COR-L47 (cell line): Measurements from ENCODE around the gene SNX12.

Experiments used
- DNase-seq: peaks from one replicate; lab custom pipeline; 2025; lab: John Stamatoyannopoulos, UW

Gene SNX12

DNA sequence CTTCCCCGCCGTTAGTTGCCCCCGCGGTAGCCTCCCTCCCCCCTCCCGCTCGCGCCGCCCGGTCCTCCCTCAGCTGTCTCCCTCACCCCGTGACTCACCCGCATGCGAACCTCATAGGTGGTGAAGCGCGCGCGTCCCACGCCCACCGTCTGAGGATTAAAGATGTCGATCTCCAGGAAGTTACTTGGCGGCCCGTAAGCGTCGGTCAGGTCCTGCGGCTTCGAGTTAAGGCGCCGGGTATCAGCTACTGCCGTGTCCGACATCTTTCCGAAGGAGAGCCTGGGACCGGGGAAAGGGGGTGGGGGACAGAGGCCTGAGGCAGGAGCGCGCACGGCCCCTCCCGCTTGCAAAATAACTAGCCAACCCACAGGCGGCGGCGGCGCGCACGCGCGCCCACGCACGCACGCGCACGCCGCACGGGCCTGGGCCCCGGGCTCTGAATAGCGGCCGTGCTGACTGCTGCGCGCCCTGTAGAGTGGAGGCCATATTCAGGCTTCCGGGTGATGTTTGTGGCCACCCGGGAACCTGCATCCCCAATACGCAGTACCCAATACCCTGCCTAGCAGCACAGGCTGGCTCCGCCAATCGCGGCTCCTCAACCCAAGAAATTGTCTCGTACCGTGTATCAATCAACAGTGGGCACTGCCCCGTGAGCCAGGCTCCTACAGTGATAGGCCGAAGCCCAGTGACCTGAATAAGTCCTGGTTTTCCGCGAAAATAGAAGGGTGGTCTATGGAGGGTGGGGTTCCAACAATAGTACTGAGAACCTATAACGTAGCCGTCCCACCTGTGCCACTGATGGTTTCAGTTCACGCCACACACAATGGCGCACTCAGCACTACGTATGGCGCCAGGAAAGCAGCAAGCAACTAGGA is at the start of gene SNX12:
Gene SNX12 (minus strand): TSS at position 291 of the 875 bp plus-strand sequence. CDS start 28 bp downstream, at position 263.
- peak; percentile 85 for DNase-seq

DNA sequence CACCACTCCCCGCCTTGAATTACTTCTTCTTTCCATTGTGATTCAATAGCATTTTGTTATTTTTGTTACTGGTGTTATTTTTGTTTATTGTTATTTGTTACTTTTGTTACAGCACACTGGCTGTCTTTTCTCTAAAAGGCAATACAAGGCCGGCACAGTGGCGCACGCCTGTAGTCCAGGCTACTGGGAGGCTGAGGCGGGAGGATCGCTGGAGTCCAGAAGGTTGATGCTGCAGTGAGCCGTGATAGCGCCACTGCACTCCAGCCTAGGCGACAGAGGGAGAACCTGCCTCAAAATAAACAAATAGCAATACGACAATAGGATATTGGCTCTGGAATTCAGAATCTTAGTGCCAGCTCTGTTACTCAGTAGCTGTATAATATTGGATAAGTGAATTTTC is 49.2 kb upstream of the SNX12 start:
- DNase-seq: no peak

DNA sequence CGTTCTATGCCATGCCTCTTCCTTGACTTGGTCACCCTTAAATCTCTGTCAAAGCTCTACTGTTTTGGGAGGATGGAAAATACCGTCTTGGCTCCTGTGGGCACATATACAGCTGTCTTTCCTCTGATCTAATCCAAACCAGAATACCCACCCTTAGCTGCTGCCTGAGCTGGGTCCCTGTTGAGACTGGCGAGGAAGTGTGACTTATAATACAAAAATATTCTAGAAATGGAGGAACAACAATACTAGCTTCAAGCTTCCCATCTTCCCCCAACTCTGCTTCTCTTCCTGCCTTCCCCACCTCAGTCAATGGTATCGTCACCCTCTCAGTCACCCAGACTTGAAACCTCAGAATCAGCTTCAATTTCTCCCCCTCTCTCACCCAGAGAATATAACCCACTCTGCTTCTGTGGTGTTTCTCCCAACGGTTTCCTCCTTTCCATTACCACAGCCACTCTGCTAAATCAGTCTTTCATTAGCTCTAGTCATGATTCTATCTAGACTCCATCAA is 43.8 kb upstream of the SNX12 start:
- no peak for DNase-seq

DNA sequence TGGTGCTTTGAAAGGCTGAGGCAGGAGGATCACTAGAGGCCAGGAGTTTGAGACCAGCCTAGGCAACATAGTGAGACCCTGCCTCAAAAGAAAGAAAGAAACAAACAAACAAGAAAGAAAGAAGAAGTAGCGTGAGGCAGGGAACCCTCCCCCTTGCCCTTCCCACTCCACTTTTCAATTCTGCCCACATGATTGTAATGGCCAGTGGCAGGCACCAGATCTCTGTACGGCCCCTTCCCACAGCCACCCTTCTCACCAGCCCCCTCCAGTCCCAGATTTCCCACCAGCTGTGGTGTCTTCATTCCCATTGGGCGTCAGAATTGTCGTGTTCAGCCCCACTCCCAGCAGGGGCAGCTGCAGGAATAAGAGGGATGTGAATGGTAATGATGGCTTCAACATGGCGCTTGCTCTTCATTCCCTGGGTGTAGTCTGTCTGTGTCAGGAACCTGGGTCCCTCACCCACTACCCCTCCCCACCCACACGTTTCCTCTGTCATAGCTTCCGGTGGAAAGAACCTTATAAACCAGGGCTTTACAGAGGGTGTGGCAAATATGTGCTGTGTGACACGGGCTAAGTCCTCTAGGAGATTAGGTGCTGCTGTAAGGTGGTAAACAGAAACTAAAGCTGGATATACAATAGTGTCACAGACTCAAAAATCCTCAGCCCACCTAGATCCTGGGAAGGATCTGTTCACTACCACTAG is 43.2 kb upstream of the SNX12 start, which contains the start of gene IL2RG:
Gene IL2RG (minus strand): TSS at position 437 of the 703 bp plus-strand sequence. CDS start 38 bp downstream, at position 399.
- DNase-seq: no peak

DNA sequence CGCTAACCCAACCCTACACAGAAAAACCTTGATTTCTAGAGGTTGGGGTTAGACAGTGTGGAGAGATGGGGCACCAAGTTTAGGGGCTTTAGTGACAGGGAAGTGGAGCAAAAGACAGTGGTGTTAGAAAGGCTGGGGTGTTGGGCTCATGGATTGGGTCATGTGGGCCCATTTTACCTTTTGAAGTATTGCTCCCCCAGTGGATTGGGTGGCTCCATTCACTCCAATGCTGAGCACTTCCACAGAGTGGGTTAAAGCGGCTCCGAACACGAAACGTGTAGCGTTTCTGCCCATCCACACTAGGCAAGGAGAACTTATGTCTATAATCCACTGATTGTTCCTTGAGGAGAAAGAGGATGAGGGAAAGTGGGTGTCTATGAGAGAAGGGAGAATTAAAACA is 40.9 kb upstream of the SNX12 start:
- DNase-seq: no peak

DNA sequence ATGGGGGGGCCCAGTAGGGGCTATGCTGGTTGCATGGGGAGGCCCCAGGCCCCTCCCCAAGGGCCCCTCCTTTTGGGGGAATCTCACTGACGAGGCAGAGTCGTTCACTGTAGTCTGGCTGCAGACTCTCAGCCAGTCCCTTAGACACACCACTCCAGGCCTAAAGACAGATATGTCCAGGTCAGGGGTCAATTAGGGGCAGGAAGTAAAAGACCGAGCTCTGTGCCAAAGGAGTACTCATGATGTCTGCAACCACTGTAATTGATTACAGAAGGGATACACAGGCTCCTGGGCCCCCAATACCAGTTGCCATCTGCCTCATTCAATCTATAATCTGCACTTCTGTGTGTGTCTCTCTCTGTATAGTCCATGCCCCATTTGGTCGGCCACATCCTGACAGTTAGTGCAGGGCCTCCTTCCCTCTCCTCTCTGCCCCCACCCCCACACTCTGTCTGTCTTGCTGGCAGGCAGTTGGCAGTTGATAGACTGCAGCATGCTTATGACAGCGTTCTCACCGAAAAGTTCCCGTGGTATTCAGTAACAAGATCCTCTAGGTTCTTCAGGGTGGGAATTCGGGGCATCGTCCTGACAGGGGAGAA is 39.7 kb upstream of the SNX12 start:
- DNase-seq: no peak

DNA sequence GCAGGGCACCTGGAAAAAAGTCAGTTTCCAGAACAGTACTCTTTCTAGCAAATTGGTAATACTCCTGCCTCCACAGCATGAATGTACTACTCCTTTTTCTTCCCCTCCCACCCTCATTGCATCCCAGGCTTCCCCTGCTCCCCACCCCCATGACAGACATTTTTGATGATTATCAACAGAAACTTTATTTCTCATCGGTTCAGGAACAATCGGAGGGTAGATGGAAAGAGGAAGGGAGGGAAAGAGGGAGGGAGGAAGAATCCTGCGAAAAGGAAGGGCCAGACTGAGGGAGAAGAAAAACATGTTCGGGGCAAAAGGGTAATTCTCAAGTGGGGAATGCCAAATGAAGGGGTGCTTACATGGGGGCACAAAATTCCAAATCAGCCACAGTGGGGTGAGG is 39.1 kb upstream of the SNX12 start:
- DNase-seq: no peak

DNA sequence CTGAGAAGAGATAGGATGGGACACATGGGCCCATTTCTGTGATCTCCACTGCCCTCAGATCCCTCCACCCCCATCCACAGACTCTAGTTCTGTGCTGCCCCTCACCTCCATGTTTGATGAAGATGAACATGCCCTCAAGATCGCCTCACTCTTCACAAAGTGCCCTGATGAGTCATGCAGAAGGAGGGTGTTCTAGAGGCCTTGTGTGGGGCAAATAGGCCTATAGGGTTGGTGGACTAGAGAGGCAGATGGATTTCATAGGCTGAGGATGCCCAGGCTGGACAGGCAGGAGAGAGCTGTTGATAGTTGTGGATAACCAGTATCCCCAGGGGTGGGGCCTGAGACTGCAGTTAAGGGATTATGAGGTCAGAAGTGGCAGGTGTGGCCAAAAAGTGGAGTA is 38.3 kb upstream of the SNX12 start, which contains the start of gene CXorf65:
Gene CXorf65 (minus strand): TSS at position 314 of the 400 bp plus-strand sequence. CDS start 184 bp downstream, at position 130.
- no peak for DNase-seq

DNA sequence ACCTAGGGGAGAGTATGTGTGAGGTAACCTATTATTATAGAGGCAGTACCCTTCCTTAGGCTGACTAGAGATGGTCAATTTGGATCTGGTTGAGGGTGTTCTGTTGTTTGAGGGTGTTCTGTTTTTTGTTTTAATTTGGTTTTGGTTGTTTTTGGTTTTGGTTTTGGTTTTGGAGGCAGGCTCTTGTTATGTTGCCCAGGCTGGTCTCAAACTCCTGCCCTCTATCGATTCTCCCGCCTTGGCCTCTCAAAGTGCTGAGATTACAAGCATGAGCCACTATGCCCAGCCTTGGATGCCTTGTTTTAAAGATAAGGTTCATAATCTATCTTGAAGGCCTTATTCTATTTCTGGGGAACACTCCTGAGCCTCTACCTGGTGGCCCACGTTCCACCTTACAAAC is 37.5 kb upstream of the SNX12 start:
- no peak for DNase-seq

DNA sequence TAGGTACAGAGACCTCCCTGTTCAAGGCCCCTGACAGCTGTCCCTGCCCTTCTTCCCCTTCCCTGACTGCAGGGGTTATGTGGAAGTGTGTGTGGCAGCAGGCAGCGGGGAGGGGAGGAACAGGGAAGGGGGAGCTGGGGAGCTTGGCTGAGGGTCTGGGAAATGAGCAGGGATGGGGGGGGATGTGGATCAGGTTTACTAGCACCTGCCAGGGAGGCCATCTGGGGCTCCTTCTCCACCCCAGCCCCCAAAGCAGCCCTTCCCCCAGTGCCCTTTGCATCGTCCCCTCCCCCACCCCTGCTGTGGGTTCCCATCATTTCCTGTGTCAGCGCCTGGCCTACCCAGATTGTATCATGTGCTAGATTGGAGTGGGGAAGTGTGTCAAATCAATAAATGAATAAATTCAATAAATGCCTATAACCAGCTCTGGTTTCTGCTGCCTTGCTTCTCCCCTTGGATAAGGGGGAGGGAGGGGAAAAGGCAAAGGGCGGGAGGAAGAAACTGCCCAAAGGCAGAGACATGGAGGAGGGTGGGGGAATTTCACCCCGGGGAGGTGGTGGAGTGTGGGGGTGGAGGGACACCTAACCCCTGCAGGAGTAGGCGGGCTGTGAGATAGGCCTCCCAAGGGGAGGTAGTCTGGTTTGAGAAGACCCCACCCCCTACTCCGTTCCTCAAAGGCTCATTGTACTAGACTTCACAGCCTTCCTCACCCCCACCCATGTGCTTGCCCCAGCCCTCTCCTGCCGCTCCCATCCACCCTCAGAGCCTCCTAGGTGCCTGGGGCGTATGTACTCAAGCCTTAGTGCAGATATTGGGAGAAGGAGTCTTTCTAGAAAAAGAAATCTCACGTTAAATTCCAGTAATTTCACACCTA is 35.2 kb upstream of the SNX12 start:
- no peak for DNase-seq

DNA sequence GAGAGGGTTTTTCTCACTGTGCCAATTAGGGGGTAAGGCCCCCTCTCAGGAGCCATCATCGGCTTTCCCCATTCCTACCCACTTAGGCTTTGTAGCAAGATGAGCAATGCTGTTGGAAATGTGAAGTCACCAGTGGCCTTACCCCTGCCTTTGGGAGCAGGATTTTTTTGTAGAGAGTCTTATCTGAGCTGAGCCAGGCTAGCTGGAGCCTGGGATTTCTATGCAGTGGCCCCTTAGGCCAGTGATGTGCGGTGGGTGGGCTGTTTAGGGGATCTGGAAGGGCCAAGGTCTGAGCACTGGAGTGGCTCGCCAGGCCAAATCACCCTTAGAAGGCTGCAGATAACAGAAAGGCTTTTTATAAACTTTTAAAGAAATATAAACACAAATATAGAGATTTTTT is 34.2 kb upstream of the SNX12 start:
- DNase-seq: no peak

DNA sequence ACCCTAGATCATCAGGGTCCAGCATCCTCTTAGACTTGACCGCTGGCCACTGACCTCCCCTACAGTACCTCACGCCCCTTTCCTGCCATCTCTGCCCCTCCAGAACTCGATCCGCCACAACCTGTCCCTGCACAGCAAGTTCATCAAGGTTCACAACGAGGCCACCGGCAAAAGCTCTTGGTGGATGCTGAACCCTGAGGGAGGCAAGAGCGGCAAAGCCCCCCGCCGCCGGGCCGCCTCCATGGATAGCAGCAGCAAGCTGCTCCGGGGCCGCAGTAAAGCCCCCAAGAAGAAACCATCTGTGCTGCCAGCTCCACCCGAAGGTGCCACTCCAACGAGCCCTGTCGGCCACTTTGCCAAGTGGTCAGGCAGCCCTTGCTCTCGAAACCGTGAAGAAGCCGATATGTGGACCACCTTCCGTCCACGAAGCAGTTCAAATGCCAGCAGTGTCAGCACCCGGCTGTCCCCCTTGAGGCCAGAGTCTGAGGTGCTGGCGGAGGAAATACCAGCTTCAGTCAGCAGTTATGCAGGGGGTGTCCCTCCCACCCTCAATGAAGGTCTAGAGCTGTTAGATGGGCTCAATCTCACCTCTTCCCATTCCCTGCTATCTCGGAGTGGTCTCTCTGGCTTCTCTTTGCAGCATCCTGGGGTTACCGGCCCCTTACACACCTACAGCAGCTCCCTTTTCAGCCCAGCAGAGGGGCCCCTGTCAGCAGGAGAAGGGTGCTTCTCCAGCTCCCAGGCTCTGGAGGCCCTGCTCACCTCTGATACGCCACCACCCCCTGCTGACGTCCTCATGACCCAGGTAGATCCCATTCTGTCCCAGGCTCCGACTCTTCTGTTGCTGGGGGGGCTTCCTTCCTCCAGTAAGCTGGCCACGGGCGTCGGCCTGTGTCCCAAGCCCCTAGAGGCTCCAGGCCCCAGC is 32.7 kb upstream of the SNX12 start:
- DNase-seq: no peak

DNA sequence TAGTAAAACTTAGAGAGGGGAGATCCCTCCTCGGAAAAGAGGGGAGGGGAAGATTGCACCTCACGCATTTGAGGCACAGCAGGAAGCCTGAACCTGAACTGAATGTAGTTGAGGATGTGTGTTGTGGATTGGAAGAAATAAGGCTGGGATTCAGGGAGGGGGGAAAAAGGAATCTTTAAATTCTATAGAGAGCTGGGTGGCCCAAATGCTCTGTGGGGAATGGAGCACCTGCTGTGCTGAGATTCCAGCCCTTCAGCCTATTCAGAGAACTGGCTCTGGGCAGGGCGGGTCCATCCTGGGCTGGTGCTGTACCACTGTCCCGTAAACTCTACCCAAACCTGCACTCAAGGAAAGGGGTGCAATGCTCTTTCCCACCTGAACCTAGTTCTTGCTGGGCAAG is 31.6 kb upstream of the SNX12 start:
- no peak for DNase-seq

DNA sequence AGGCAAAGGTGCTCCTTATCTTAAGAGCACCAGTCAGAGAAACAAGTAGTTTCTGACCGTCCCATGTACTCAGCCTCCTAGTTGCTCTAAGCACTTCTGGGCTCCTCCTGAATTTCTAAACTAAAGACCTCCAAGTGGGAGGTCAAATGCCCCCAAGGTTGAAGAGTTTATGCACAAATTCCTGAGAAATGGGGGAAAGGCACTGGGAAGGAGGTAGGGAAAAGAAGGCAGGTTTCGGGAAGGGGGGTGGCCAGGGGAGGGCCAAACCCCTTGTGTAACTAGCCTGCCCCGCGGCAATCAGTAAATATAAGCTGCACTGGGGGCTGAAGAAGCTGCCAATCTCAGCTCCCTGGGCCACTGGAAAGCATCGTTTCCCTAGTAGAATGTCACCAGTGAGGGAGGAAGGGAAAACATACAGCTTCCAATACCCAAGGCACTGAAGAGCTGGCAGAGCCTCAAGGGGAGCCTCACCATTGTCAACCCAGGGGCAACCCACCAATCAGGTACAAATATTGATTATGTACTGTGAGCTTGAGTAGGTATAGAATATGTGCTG is 30.9 kb upstream of the SNX12 start:
- no peak for DNase-seq

DNA sequence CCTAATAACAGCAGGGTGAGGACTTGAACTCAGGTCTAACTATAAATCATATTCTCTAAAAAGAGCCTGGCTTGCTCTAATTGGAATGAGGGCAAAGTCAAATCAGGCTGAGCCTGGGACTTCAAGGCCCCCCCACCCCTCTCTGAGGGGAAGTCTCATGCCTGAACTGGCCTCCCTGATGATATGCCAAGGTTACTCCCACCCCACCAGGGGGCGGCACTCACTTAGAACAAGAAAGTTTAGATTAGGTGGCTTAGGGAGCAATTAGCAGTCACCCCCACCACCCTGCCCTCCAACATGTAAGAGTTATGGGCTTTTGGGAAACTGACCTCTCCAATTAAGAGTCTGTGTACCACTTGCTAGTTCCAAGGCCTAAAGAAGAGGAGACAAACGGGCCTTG is 30.2 kb upstream of the SNX12 start:
- peak; percentile 20 for DNase-seq

DNA sequence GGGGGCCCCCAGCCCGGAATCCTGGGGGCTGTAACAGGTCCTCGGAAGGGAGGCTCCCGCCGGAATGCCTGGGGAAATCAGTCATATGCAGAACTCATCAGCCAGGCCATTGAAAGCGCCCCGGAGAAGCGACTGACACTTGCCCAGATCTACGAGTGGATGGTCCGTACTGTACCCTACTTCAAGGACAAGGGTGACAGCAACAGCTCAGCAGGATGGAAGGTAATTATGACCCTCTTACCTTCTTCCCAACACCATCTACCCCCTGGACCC is 28.6 kb upstream of the SNX12 start:
- no peak for DNase-seq

DNA sequence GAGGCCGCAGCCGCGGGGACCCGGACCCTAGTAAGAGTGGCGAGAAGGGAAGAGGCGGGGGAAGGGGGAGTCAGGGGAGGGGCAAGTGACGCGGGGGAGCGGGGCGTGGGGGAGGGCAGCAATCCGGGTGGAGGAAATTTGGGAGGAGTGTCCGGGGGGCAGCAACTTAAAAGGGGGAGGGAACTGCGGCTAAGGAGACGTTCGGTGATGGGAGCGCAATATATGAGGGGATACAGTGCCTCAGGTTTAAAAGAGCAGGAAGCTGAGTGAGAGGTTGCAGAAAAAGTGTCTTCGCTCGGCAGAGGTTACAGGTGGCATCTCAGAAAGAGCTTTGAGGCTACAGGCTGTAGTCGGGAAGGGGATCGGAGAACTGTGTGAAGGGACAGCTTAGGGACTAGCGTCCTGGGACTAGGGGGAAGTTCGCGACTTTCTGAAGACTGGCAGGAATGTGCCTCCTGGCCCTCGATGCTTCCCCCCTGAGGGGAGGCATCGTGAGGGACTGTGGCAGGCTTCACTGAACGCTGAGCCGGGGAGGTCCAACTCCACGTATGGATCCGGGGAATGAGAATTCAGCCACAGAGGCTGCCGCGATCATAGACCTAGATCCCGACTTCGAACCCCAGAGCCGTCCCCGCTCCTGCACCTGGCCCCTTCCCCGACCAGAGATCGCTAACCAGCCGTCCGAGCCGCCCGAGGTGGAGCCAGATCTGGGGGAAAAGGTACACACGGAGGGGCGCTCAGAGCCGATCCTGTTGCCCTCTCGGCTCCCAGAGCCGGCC is 28.0 kb upstream of the SNX12 start:
- DNase-seq: no peak

DNA sequence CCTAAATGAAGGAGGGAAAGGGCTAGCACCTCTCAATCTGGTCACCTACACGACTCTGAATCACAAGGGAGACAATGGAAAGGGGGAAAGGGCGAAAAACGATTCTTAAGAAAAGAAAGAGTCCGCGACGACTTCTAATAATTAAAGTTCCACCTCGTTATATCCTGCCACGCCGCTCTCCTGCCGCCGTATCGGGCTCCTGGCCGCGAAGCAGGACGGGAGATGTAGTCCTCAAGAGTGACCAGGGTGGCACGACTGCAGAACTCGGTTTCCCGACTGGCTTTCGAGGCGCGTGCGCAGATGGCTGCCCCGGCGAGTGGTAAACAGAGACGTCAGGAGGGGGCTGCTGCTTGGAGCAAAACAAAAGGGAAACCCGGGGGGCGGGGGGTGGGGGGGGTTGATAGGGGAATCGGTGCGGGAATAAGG is 27.4 kb upstream of the SNX12 start, which contains the start of gene FOXO4:
Gene FOXO4 (plus strand): TSS at position 297 of the 426 bp plus-strand sequence. CDS start 678 bp downstream, outside the sequence.
- peak; percentile 68 for DNase-seq

DNA sequence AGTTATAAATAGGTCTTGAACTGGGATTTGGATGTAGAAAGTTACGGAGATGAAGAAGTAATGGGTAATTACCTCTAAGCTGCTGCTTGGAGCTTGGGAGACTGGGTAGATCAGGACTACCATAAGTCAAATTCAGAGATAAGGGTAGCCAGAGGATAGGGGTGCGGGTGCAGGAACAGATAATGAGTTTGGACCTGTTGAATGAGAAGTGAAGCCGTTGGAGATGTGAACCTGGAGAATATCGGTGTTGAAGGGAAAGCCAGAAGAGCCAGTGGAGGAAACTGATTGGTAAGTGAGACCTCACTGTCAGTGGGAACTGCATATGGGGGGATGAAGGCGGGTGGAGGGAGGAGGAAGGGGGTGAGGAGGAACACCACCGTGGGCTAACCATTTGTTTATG is 26.9 kb upstream of the SNX12 start:
- DNase-seq: no peak
